Right lobe of liver (tissue), 4 donors: ENCODE measurements around the gene SLC35E2B.
"Not testable (repeated sequence)": the region's sequence is repeated elsewhere in the genome, so short reads cannot be mapped to it uniquely, and the experiment has no call there.

ENCODE experiments used
- POLR2A ChIP-seq: fragments of 450-650 bp; IDR thresholded peaks from one replicate; pipeline ENCODE4 v1.6.1; 2017; ENCODE audit warnings: antibody characterized with exemption, mild to moderate bottlenecking
- TF ChIP-seq, protein P1 (sequence below), 4 donors: fragments of 200-600 bp in 3 of 4; fragments of 450-650 bp in 1 of 4; IDR thresholded peaks; one replicate each; pipeline versions ENCODE4 v1.5.1 to v1.8.0; 2016 to 2022; ENCODE audit warnings: antibody characterized with exemption in 4 of 4, mild to moderate bottlenecking in 2 of 4
- donor health status: DM: no; HTN: no; CAD: no.
- donor health status: DM: no; HTN: no; CAD: no.
- donor health status: DM: no; HTN: yes; CAD: no.

- TF ChIP-seq, protein P1, sequence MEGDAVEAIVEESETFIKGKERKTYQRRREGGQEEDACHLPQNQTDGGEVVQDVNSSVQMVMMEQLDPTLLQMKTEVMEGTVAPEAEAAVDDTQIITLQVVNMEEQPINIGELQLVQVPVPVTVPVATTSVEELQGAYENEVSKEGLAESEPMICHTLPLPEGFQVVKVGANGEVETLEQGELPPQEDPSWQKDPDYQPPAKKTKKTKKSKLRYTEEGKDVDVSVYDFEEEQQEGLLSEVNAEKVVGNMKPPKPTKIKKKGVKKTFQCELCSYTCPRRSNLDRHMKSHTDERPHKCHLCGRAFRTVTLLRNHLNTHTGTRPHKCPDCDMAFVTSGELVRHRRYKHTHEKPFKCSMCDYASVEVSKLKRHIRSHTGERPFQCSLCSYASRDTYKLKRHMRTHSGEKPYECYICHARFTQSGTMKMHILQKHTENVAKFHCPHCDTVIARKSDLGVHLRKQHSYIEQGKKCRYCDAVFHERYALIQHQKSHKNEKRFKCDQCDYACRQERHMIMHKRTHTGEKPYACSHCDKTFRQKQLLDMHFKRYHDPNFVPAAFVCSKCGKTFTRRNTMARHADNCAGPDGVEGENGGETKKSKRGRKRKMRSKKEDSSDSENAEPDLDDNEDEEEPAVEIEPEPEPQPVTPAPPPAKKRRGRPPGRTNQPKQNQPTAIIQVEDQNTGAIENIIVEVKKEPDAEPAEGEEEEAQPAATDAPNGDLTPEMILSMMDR (IDR thresholded peaks at IDR 0.05): not testable (repeated sequence)
- not testable (repeated sequence) for TF ChIP-seq POLR2A
Measured at GRCh38 chr1:1662392-1662791, 30.2 kb downstream of the SLC35E2B start.
